CD4-positive, alpha-beta memory T cell (primary cell): ENCODE data around the gene GOLGA8G. TPM values are rescaled to one million over a fixed set of nuclear protein-coding genes. Genes with fewer than 3 reads are reported as not detected.
"Not testable (repeated sequence)": the region's sequence is repeated elsewhere in the genome, so short reads cannot be mapped to it uniquely, and the experiment has no call there.

ENCODE experiments used
- CTCF ChIA-PET: fragments of 350-600 bp; sonication (Branson Sonifier 250); formaldehyde crosslinking; loops from one replicate; lab custom pipeline; 2021; ENCODE audit warnings: inconsistent platforms; ENCODE audit not compliant: partially characterized antibody; lab: Charles Lee
- POLR2A ChIA-PET: fragments of 350-600 bp; sonication (Branson Sonifier 250); formaldehyde crosslinking; loops from one replicate; lab custom pipeline; 2021; ENCODE audit not compliant: partially characterized antibody; lab: Charles Lee
- DNase-seq, 5 donors: peaks; one replicate each; pipeline versions ENCODE4 v3.0.0 to v3.0.0-alpha.2; 2020 to 2022; ENCODE audit warnings: mixed read lengths in 1 of 5
- H3K27ac ChIP-seq: one replicate; pipeline ENCODE4 v1.7.0; 2013; ENCODE audit warnings: low read depth, low read length
- H3K27me3 ChIP-seq: 2 replicates; pipeline ENCODE4 v1.7.0; 2013; ENCODE audit warnings: mild to moderate bottlenecking, low read length, moderate library complexity; ENCODE audit not compliant: insufficient read depth
- H3K36me3 ChIP-seq: 2 replicates; pipeline ENCODE4 v1.7.0; 2013; ENCODE audit warnings: mild to moderate bottlenecking, low read length, moderate library complexity; ENCODE audit not compliant: insufficient read depth
- H3K4me1 ChIP-seq: 2 replicates; pipeline ENCODE4 v1.7.0; 2013; ENCODE audit warnings: mild to moderate bottlenecking, low read length, moderate library complexity; ENCODE audit not compliant: insufficient read depth
- H3K4me3 ChIP-seq, 2 donors: one replicate each; pipeline ENCODE4 v1.7.0; 2013; ENCODE audit warnings: low read length in 2 of 2, mild to moderate bottlenecking in 1 of 2
- H3K9me3 ChIP-seq, 2 donors: one replicate each; pipeline ENCODE4 v1.7.0; 2013; ENCODE audit warnings: low read length in 2 of 2, control low read depth in 1 of 2; ENCODE audit not compliant: control insufficient read depth in 1 of 2
- H3K27ac Mint-ChIP-seq, 7 donors: one replicate each; pipeline ENCODE4 v1.8.0; 2020 to 2021; ENCODE audit warnings: mixed read lengths in 7 of 7, mild to moderate bottlenecking in 6 of 7, inconsistent platforms in 3 of 7, moderate library complexity in 3 of 7
- H3K27me3 Mint-ChIP-seq, 2 donors: one replicate each; pipeline ENCODE4 v1.8.0; 2020 to 2021; ENCODE audit warnings: mixed read lengths in 2 of 2
- H3K36me3 Mint-ChIP-seq, 2 donors: one replicate each; pipeline ENCODE4 v1.8.0; 2020 to 2021; ENCODE audit warnings: mixed read lengths in 2 of 2, inconsistent platforms in 1 of 2, mild to moderate bottlenecking in 1 of 2
- H3K4me1 Mint-ChIP-seq, 4 donors: one replicate each; pipeline ENCODE4 v1.8.0; 2020 to 2021; ENCODE audit warnings: mixed read lengths in 4 of 4, mild to moderate bottlenecking in 1 of 4
- H3K4me3 Mint-ChIP-seq, 8 donors: one replicate each; pipeline ENCODE4 v1.8.0; 2020 to 2021; ENCODE audit warnings: mixed read lengths in 8 of 8, mild to moderate bottlenecking in 7 of 8, moderate library complexity in 6 of 8, inconsistent platforms in 3 of 8
- H3K9me3 Mint-ChIP-seq, 8 donors: one replicate each; pipeline ENCODE4 v1.8.0; 2020 to 2021; ENCODE audit warnings: mixed read lengths in 8 of 8, mild to moderate bottlenecking in 5 of 8, inconsistent platforms in 3 of 8, moderate library complexity in 1 of 8
- intact Hi-C: fragments of 100-400 bp; cut with micrococcal nuclease; formaldehyde crosslinking; loops from one replicate; pipeline ENCODE4 v1.15.1; 2023
- polyA plus RNA-seq, 2 donors: library from polyadenylated mRNA; unstranded; fragments of 300-500 nt; fragmentation: Illumina TruSeq; gene quantifications; one replicate each; pipeline ENCODE4 v1.2.3, GENCODE V29; 2021
- total RNA-seq, 2 experiments: library from RNA; stranded (reverse); gene quantifications; one replicate each; pipeline ENCODE4 v1.2.3, GENCODE V29; 2021

GOLGA8G gene
- not detected for total RNA-seq
- not detected for polyA plus RNA-seq

- H3K9me3 ChIP-seq, H3K4me1 ChIP-seq, H3K27ac Mint-ChIP-seq, H3K9me3 Mint-ChIP-seq, H3K36me3 Mint-ChIP-seq, intact Hi-C loops, H3K27ac ChIP-seq, H3K4me1 Mint-ChIP-seq, H3K4me3 ChIP-seq, CTCF ChIA-PET, H3K27me3 ChIP-seq, H3K27me3 Mint-ChIP-seq, H3K4me3 Mint-ChIP-seq, H3K36me3 ChIP-seq, POLR2A ChIA-PET: not testable (repeated sequence)
- DNase-seq, result peak in 1 of 5 donors; percentile 4
These were observed at the start of gene GOLGA8G for GRCh38 chr15:28532954-28533353. GOLGA8G (minus strand) TSS chr15:28532971; CDS start chr15:28532909, 62 bp downstream.

GRCh38 chr15:28573351-28573750 is 40.6 kb upstream of the GOLGA8G start:
- H3K27me3 Mint-ChIP-seq, H3K9me3 Mint-ChIP-seq, POLR2A ChIA-PET, H3K27me3 ChIP-seq, H3K4me1 Mint-ChIP-seq, H3K4me1 ChIP-seq, H3K36me3 Mint-ChIP-seq, H3K4me3 Mint-ChIP-seq, H3K27ac Mint-ChIP-seq, intact Hi-C loops, H3K36me3 ChIP-seq, CTCF ChIA-PET, H3K9me3 ChIP-seq, DNase-seq, H3K27ac ChIP-seq, H3K4me3 ChIP-seq: not testable (repeated sequence)

- H3K27ac Mint-ChIP-seq, POLR2A ChIA-PET, CTCF ChIA-PET: not testable (repeated sequence)
These were observed 20.5 kb upstream of the GOLGA8G start, which contains the start of gene GOLGA6L25 for GRCh38 chr15:28553268-28553667. GOLGA6L25 (plus strand) TSS chr15:28553568; CDS start chr15:28553629, 61 bp downstream.

GRCh38 chr15:28515208-28515607 is 17.6 kb downstream of the GOLGA8G start:
- H3K27ac ChIP-seq, H3K36me3 Mint-ChIP-seq, POLR2A ChIA-PET, H3K9me3 Mint-ChIP-seq, H3K4me1 Mint-ChIP-seq, H3K9me3 ChIP-seq, intact Hi-C loops, CTCF ChIA-PET, H3K4me1 ChIP-seq, H3K4me3 Mint-ChIP-seq, H3K27me3 ChIP-seq, H3K36me3 ChIP-seq, DNase-seq, H3K27me3 Mint-ChIP-seq, H3K27ac Mint-ChIP-seq, H3K4me3 ChIP-seq: not testable (repeated sequence)

More at GRCh38 chr15:28553268-28553667, 20.5 kb upstream of the GOLGA8G start, which contains the start of gene GOLGA6L25:
- DNase-seq, H3K36me3 Mint-ChIP-seq, H3K27me3 Mint-ChIP-seq, H3K4me1 Mint-ChIP-seq, H3K9me3 Mint-ChIP-seq, H3K4me3 Mint-ChIP-seq, H3K9me3 ChIP-seq, H3K4me1 ChIP-seq, H3K4me3 ChIP-seq, intact Hi-C loops, H3K36me3 ChIP-seq, H3K27me3 ChIP-seq, H3K27ac ChIP-seq: not testable (repeated sequence)

GRCh38 chr15:28514128-28514527 is 18.6 kb downstream of the GOLGA8G start:
- intact Hi-C loops, H3K9me3 Mint-ChIP-seq, DNase-seq, H3K9me3 ChIP-seq, H3K36me3 ChIP-seq, H3K4me1 Mint-ChIP-seq, H3K4me3 ChIP-seq, H3K36me3 Mint-ChIP-seq, CTCF ChIA-PET, POLR2A ChIA-PET, H3K27me3 ChIP-seq, H3K4me1 ChIP-seq, H3K27ac ChIP-seq, H3K4me3 Mint-ChIP-seq, H3K27ac Mint-ChIP-seq, H3K27me3 Mint-ChIP-seq: not testable (repeated sequence)

- H3K4me3 Mint-ChIP-seq, H3K9me3 Mint-ChIP-seq, intact Hi-C loops, H3K9me3 ChIP-seq, H3K27me3 ChIP-seq, H3K27ac ChIP-seq, H3K4me1 Mint-ChIP-seq, H3K36me3 ChIP-seq, H3K4me1 ChIP-seq, H3K4me3 ChIP-seq, H3K36me3 Mint-ChIP-seq, H3K27me3 Mint-ChIP-seq, CTCF ChIA-PET, POLR2A ChIA-PET, DNase-seq, H3K27ac Mint-ChIP-seq: not testable (repeated sequence)
These were observed 24.4 kb downstream of the GOLGA8G start for GRCh38 chr15:28508217-28508889.

GRCh38 chr15:28481340-28481739 is 51.4 kb downstream of the GOLGA8G start:
- H3K4me3 Mint-ChIP-seq, H3K27me3 Mint-ChIP-seq, H3K27me3 ChIP-seq, H3K4me3 ChIP-seq, H3K27ac Mint-ChIP-seq, H3K9me3 ChIP-seq, intact Hi-C loops, H3K27ac ChIP-seq, H3K9me3 Mint-ChIP-seq, H3K36me3 ChIP-seq, H3K36me3 Mint-ChIP-seq, CTCF ChIA-PET, DNase-seq, POLR2A ChIA-PET, H3K4me1 Mint-ChIP-seq, H3K4me1 ChIP-seq: not testable (repeated sequence)
